HG02623 (cell line): Measurements from ENCODE around the gene UGT1A3.
"Not testable (repeated sequence)": the region's sequence is repeated elsewhere in the genome, so short reads cannot be mapped to it uniquely, and the experiment has no call there.

Source experiments
- ATAC-seq: cut with Tn5 transposase; IDR thresholded peaks from one replicate; pipeline ENCODE4 v1.9.1; 2021; ENCODE audit warnings: moderate library complexity; ENCODE audit not compliant: unreplicated experiment

Gene UGT1A3

GRCh38 chr2:233707940-233708644 is 20.8 kb upstream of the UGT1A3 start:
- no peak for ATAC-seq

DNA sequence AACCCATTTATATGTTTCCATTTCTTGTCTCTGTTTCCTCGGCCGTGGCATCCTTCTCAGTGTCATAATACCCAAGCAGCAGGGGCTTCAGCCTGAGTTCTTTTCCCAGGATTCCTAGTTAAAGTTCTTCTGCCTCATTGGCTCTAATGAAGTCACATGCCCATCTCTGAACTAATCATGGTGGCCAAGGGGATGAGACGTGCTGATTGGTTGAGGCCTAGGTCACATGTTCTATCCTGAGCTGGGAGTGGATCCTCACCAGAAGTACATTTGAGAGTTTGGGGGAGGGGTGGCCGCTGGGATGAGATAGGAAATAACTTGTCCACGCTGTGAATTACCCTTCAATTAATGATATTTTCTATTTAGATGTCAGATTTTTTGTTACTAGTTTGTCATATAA is 19.9 kb upstream of the UGT1A3 start:
- ATAC-seq = no peak

GRCh38 chr2:233711312-233712008 is 17.4 kb upstream of the UGT1A3 start:
- no peak for ATAC-seq

DNA sequence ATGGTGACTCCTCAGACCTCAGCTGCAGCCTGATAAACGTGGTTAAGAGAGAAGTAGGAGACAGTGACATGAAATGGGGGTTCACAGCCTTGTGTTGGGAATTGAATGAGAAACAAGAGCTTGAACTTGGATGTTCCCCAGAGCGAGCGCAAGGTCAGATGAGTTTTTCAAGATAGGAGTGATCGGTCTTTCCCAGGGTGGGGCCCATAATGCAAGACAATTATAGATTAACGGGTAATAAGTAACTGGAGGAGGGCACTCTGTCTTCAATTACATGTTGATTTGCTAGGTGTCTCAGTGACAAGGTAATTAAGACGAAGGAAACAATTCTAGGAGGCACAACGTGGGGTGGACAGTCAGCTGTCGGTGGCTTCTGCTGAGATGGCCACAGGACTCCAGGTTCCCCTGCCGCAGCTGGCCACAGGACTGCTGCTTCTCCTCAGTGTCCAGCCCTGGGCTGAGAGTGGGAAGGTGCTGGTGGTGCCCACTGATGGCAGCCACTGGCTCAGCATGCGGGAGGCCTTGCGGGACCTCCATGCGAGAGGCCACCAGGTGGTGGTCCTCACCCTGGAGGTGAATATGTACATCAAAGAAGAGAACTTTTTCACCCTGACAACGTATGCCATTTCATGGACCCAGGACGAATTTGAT is 16.1 kb upstream of the UGT1A3 start, which contains the start of gene UGT1A5:
TSS of gene UGT1A5 (plus strand) at position 297 of the 651 bp plus-strand sequence. CDS start at position 382, 85 bp downstream.
- no peak for ATAC-seq

DNA sequence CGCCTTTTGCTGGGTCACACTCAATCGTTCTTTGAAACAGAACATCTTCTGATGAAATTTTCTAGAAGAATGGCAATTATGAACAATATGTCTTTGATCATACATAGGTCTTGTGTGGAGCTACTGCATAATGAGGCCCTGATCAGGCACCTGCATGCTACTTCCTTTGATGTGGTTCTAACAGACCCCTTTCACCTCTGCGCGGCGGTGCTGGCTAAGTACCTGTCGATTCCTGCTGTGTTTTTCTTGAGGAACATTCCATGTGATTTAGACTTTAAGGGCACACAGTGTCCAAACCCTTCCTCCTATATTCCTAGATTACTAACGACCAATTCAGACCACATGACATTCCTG is 15.6 kb upstream of the UGT1A3 start:
- ATAC-seq = no peak

- ATAC-seq = no peak
Measured at GRCh38 chr2:233714121-233714520, 14.7 kb upstream of the UGT1A3 start.

- no peak for ATAC-seq
Measured at GRCh38 chr2:233718552-233718951, 10.3 kb upstream of the UGT1A3 start, which contains the start of gene UGT1A4. Gene UGT1A4 (plus strand): TSS chr2:233718736. CDS start chr2:233718821, 85 bp downstream.

- ATAC-seq = not testable (repeated sequence)
Measured at GRCh38 chr2:233736868-233737653, 8.2 kb downstream of the UGT1A3 start.

DNA sequence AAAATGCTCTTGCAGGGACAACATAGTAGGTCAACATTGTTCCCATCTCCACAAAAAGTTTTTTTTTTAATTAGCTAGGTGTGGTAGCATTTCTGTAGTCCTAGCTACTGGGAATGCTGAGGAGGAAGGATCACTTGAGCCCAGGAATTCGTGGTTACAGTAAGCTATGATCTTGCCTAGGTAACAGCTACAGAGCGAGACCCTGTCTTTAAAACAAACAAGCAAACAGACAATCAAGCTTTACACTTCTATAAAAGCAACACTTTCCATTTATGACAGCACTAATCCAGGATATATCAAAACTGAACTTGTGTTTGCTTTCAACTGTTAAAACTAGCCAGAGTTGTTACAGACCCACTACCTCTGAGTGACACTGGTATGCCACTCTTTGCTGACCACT is 12.0 kb downstream of the UGT1A3 start:
- ATAC-seq = no peak

DNA sequence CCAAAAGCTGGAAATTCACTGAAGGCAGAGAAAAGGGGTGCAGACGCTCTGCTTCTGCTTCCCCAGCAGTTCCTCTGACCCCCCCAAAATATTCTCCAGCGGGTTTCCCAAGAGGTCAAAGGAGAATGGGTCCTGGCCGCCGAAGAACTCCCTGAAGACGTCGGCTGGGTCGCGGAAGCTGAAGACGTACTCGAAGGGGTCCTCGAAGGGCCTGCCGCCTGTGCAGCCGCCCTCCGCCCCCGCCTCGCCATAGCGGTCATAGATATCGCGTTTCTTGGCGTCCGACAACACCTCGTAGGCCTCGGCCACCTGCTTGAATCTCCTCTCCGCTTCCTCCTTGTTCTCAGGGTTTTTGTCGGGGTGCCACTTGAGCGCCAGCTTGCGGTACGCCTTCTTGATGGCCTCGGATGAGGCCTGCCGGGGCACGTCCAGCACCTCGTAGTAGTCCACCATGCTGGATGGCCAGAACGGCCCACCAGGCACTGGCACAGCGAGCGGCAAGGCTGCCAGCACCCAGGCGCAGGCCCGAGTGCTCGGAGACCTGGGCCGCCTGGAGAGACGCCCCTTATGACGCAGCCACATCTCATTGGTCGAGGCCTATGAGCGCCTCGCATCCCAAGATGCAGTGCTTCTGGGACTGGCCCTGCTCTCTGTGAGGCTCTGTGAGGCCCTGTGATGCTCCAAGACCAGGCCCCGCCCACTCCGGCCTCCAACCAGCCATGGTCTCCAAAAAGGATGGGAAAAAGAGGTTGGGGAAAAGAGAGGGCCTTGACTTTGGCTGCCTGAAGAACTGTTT is 14.8 kb downstream of the UGT1A3 start:
- ATAC-seq = no peak

- no peak for ATAC-seq
Measured at GRCh38 chr2:233745073-233745755, 16.4 kb downstream of the UGT1A3 start.

GRCh38 chr2:233745838-233746237 is 17.0 kb downstream of the UGT1A3 start:
- ATAC-seq = not testable (repeated sequence)

DNA sequence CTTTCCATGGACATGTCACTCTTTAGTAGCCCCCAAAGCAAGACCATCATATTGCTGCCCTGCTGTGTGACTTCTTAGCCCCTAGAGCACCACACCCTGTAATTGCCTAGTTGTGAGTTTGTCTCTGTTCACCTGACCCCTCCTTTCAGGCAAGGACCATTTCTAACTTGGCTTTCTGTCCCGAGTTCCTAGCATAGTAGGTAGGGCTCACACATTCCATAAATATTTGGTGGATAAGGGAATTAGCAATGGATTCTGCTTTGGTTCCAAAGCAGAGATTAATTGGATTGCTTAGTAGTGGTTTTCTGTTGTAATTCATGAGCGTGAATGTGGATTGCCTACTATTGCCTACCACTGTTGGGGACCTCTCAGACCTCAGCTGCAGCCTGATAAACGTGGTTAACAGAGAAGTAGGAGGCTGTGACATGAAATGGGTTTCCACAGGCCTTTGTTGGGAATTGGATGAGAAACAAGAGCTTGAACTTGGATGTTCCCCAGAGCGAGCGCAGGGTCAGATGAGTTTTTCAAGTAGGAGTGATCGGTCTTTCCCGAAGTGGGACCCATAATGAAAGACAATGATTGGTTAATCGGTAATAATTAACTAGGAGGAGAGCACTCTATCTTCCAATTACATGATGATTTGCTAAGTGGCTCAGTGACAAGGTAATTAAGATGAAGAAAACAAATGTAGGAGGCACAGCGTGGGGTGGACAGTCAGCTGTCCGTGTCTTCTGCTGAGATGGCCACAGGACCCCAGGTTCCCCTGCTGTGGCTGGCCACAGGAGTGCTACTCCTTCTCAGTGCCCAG is 17.8 kb downstream of the UGT1A3 start:
- no peak for ATAC-seq

DNA sequence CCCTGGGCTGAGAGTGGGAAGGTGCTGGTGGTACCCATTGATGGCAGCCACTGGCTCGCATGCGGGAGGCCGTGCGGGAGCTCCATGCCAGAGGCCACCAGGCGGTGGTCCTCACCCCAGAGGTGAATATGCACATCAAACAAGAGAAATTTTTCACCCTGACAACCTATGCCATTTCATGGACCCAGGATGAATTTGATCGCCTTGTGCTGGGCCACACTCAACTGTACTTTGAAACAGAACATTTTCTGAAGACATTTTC is 18.4 kb downstream of the UGT1A3 start:
- ATAC-seq = no peak

DNA sequence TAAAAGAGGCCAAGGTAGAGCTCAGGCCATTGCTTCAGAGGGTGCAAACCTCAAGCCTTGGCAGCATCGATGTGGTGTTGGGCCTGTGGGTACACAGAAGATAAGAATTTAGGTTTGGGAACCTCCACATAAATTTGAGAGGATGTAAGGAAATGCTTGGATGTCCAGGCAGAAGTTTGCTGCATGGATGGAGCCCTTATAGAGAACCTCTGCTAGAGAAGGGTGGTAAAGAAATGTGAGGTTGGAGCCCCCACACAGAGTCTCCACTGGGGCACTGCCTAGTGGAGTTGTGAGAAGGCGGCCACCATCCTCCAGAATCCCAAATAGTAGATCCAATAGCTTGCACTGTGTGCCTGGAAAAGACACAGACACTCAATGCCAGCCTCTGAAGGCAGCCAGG is 21.8 kb downstream of the UGT1A3 start:
- not testable (repeated sequence) for ATAC-seq

DNA sequence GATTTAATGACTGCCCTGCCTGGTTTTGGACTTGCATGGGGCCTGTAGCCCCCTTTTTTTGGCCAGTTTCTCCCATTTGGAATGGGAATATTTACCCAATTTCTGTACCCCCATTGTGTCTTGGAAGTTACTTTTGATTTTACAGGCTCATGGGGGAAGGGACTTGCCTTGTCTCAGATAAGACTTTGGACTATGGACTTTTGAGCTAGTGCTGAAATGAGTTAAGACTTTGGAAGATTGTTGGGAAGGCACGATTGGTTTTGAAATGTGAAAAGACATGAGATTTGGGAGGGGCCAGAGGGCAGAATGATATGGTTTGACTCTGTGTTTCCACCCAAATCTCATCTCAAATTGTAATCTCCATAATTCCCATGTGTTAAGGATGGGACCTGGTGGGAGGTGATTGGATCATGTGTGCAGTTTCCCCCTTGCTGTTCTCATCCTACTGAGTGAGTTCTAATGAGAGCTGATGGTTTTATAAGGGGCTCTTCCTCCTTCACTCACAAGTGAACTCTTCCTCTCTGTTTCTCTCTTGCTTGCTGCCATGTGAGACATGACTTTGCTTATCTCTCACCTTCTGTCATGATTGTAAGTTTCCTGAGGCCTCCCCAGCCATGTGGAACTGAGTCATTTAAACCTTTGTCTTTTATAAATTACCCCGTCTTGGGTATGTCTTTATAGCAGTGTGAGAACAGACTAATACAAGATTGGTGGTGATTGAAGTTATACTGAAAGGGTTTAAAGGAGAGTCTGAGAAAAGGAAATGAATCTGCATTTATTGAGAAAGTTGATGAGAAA is 22.6 kb downstream of the UGT1A3 start:
- ATAC-seq = not testable (repeated sequence)

GRCh38 chr2:233754872-233755611 is 26.2 kb downstream of the UGT1A3 start:
- ATAC-seq = no peak
